ENCODE results near the gene SAMM50. TPM values are rescaled to one million over a fixed set of nuclear protein-coding genes. Genes with fewer than 3 reads are reported as not detected.
"Not testable (repeated sequence)": the region's sequence is repeated elsewhere in the genome, so short reads cannot be mapped to it uniquely, and the experiment has no call there.

SAMM50 gene
- total and polyA plus RNA-seq, 9 donors = 34.9 to 57.0 (median 46.4) TPM

DNA sequence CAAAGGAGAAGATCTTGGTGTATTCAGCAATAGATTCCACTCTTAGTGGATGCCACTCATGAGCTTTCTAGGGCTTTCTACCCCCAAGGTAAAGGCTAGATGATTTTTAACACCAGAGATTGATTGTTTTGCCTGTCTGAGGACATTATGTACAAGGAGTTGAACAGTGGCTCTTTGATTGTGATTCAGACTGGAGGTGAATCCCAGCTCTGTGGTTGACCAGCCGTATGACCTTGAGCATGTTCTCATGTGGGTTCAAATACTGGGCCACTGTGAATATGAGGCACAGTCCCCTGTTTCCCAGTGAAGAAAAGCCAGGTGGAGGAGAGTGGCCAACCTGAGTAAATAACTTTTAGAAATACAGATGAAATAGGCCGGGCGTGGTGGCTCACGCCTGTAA is 44.9 kb downstream of the SAMM50 start:
- Histone ChIP-seq H3K27ac (ENCODE audit: low read length) (no peak overlapping the region), H3K4me1 (ENCODE audit: control insufficient read depth, insufficient read depth, low read length) (peaks cover 7% of the 10 kb centered on the region), H3K4me3 (ENCODE audit: low read length) (no peak overlapping the region), H3K36me3 (ENCODE audit: control insufficient read depth, insufficient read depth, low read length) (peaks cover 33% of the 10 kb centered on the region), H3K9me3 (replicated peaks; ENCODE audit: control insufficient read depth, low read depth, low read length) (no peaks in the 10 kb centered on the region), H3K27me3 (ENCODE audit: control insufficient read depth, insufficient read depth, low read length) (no peaks in the 10 kb centered on the region)
- no peak for DNase-seq
- WGBS (ENCODE audit: insufficient coverage) = 85% methylated on average over 1 of the region's 4 CpGs

DNA sequence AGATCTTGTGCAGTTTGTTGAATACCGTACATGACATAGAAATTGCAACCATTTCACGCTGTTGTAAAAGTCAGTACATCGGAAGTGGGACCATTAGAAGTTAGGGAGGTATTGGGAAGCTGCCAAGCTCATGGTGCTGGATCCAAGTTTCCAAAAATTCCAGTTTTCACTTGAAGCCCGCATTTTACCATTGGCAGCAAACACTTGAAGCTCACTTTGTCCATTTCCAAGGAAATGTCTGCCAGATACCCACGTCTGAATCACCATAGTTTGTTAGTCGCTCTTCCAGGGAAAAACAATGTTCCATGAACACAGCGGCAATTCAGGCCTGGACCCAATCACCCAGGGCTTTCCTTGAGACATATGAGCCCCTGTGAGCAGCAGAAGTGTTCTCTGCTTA is 46.3 kb downstream of the SAMM50 start:
- Histone ChIP-seq H3K4me1 (ENCODE audit: control insufficient read depth, insufficient read depth, low read length) (peaks cover 7% of the 10 kb centered on the region), H3K27ac (ENCODE audit: low read length) (no peak overlapping the region), H3K4me3 (ENCODE audit: low read length) (no peak overlapping the region), H3K36me3 (ENCODE audit: control insufficient read depth, insufficient read depth, low read length) (peaks cover 27% of the 10 kb centered on the region), H3K27me3 (ENCODE audit: control insufficient read depth, insufficient read depth, low read length) (no peaks in the 10 kb centered on the region), H3K9me3 (replicated peaks; ENCODE audit: control insufficient read depth, low read depth, low read length) (peaks cover 2% of the 10 kb centered on the region)
- 55% methylated on average over 7 of the region's 7 CpGs for WGBS (ENCODE audit: insufficient coverage)
- peak; percentile 65 for DNase-seq

- Histone ChIP-seq H3K4me3 (ENCODE audit: low read length) (no peak overlapping the region), H3K4me1 (ENCODE audit: control insufficient read depth, insufficient read depth, low read length) (peaks cover 7% of the 10 kb centered on the region), H3K9me3 (replicated peaks; ENCODE audit: control insufficient read depth, low read depth, low read length) (peaks cover 2% of the 10 kb centered on the region), H3K27me3 (ENCODE audit: control insufficient read depth, insufficient read depth, low read length) (no peaks in the 10 kb centered on the region), H3K36me3 (ENCODE audit: control insufficient read depth, insufficient read depth, low read length) (peaks cover 19% of the 10 kb centered on the region), H3K27ac (ENCODE audit: low read length) (no peak overlapping the region)
- 77% methylated on average over 6 of the region's 11 CpGs for WGBS (ENCODE audit: insufficient coverage)
- no peak for DNase-seq
Measured at GRCh38 chr22:44002324-44002723, 47.1 kb downstream of the SAMM50 start.

GRCh38 chr22:44002997-44003396 is 47.8 kb downstream of the SAMM50 start:
- Histone ChIP-seq H3K4me3 (ENCODE audit: low read length) (no peak overlapping the region), H3K27ac (ENCODE audit: low read length) (no peak overlapping the region), H3K9me3 (replicated peaks; ENCODE audit: control insufficient read depth, low read depth, low read length) (peaks cover 2% of the 10 kb centered on the region), H3K27me3 (ENCODE audit: control insufficient read depth, insufficient read depth, low read length) (no peaks in the 10 kb centered on the region), H3K4me1 (ENCODE audit: control insufficient read depth, insufficient read depth, low read length) (peaks cover 7% of the 10 kb centered on the region), H3K36me3 (ENCODE audit: control insufficient read depth, insufficient read depth, low read length) (peaks cover 17% of the 10 kb centered on the region)
- DNase-seq = no peak
- WGBS (ENCODE audit: insufficient coverage) = no CpG with 5 or more reads among the region's 8 CpGs

DNA sequence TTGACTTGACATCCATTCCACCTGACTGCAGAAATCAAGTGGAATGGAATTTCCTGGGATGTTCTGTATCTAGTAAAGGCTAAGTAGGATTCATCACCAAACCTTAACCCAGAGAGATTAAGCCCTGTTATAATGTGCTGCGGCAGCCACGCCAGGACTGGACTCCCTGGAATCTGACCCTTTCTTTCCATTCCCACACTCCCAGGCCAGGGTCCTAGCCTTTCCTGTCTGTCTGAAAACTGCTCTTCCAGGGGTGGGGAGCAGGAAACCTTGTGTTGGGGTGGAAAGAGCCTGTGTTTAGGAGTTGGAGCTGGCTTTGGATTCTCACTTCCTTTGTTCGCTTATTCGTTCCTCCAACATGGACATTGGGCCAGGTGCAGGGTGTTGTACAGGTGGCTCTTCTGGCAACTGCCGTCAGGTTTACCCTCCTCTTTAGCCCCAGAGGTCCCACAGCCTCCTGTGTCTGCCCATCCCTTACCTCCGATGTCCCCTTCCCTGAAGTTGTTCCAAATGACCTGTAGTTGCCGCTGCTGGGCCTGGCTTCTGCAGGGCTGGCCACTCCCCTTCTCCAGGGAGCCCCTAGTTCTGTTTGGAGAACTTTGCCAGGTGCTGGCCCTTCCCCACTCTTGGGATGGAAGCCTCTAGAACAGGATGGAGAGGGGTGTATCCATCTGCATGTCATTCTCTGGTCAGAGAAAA is 48.3 kb downstream of the SAMM50 start:
- peak; percentile 53 for DNase-seq
- H3K27ac ChIP-seq (ENCODE audit: low read length) = no peak overlapping the region
- H3K4me1 ChIP-seq (ENCODE audit: control insufficient read depth, insufficient read depth, low read length) = peaks cover 7% of the 10 kb centered on the region
- no peak overlapping the region for H3K4me3 ChIP-seq (ENCODE audit: low read length)
- H3K27me3 ChIP-seq (ENCODE audit: control insufficient read depth, insufficient read depth, low read length) = no peaks in the 10 kb centered on the region
- H3K9me3 ChIP-seq (replicated peaks; ENCODE audit: control insufficient read depth, low read depth, low read length) = peaks cover 2% of the 10 kb centered on the region
- H3K36me3 ChIP-seq (ENCODE audit: control insufficient read depth, insufficient read depth, low read length) = peaks cover 13% of the 10 kb centered on the region
- no CpG with 5 or more reads among the region's 7 CpGs for WGBS (ENCODE audit: insufficient coverage)

DNA sequence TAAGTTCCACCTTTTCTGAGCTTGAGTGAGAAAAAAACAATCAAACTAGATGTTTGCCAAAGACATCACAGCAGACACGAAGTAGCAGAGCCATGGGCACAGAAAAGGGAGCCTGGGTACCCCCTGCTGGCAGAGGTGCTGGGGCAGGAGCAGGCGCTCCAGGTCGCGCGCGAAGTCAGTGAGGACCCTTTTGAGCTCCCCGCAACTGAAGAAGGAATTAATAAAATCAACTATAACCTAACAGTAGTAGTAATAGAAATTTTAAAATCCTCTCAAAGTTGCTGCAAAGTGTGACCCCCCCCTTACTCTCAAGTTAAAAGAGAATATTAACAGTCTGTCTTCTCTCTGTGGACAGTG is 48.8 kb downstream of the SAMM50 start:
- H3K4me3 ChIP-seq (ENCODE audit: low read length) = no peak overlapping the region
- WGBS (ENCODE audit: insufficient coverage) = 38% methylated on average over 1 of the region's 7 CpGs
- no peak overlapping the region for H3K27ac ChIP-seq (ENCODE audit: low read length)
- H3K36me3 ChIP-seq (ENCODE audit: control insufficient read depth, insufficient read depth, low read length) = peaks cover 11% of the 10 kb centered on the region
- peaks cover 2% of the 10 kb centered on the region for H3K9me3 ChIP-seq (replicated peaks; ENCODE audit: control insufficient read depth, low read depth, low read length)
- H3K4me1 ChIP-seq (ENCODE audit: control insufficient read depth, insufficient read depth, low read length) = peaks cover 7% of the 10 kb centered on the region
- no peaks in the 10 kb centered on the region for H3K27me3 ChIP-seq (ENCODE audit: control insufficient read depth, insufficient read depth, low read length)
- DNase-seq = no peak

DNA sequence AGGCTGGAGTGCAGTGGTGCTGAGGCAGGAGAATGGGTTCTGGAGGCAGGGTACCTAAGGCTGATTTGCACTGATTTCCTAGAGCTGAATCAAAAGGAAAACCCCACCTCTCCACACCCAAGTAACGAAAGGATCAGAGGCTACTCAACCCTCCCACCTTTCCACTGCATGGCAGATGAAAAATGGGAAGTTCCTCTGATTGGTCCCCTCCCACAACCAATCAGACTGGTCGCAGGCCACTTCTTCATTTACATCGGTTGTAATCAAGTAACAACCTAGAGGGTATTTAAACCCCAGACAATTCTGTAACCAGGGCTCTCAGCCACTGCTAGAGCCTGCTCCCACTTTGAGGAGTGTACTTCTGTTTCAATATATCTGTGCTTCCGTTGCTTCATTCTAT is 50.3 kb downstream of the SAMM50 start:
- H3K9me3 ChIP-seq (replicated peaks; ENCODE audit: control insufficient read depth, low read depth, low read length) = peaks cover 2% of the 10 kb centered on the region
- peaks cover 8% of the 10 kb centered on the region for H3K36me3 ChIP-seq (ENCODE audit: control insufficient read depth, insufficient read depth, low read length)
- WGBS (ENCODE audit: insufficient coverage) = 90% methylated on average over 1 of the region's 4 CpGs
- H3K27ac ChIP-seq (ENCODE audit: low read length) = no peak overlapping the region
- peaks cover 7% of the 10 kb centered on the region for H3K4me1 ChIP-seq (ENCODE audit: control insufficient read depth, insufficient read depth, low read length)
- DNase-seq = no peak
- no peak overlapping the region for H3K4me3 ChIP-seq (ENCODE audit: low read length)
- H3K27me3 ChIP-seq (ENCODE audit: control insufficient read depth, insufficient read depth, low read length) = no peaks in the 10 kb centered on the region

DNA sequence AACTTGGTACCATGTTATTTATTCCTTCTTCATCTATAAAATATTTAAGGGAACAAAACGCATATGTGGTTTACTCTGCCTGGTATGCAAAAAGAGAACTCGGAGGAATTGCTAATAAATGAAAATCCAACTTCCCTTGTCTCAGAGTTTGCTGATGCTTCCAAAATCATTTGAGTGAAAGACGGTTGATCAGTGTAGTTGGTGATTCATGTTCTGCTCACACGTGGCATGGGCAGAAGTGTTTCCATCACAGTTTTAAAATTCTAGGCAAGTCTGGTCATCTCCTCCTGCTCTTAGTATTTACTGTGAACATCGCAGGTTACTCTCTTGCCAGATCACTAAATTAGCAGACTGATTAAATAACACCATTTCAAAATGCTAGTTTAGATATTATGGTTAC is 56.9 kb downstream of the SAMM50 start:
- no peaks in the 10 kb centered on the region for H3K9me3 ChIP-seq (replicated peaks; ENCODE audit: control insufficient read depth, low read depth, low read length)
- H3K27ac ChIP-seq (ENCODE audit: low read length) = no peak overlapping the region
- H3K4me3 ChIP-seq (ENCODE audit: low read length) = no peak overlapping the region
- 60% methylated on average over 1 of the region's 5 CpGs for WGBS (ENCODE audit: insufficient coverage)
- no peaks in the 10 kb centered on the region for H3K36me3 ChIP-seq (ENCODE audit: control insufficient read depth, insufficient read depth, low read length)
- peak; percentile 60 for DNase-seq
- H3K27me3 ChIP-seq (ENCODE audit: control insufficient read depth, insufficient read depth, low read length) = no peaks in the 10 kb centered on the region
- H3K4me1 ChIP-seq (ENCODE audit: control insufficient read depth, insufficient read depth, low read length) = no peaks in the 10 kb centered on the region

DNA sequence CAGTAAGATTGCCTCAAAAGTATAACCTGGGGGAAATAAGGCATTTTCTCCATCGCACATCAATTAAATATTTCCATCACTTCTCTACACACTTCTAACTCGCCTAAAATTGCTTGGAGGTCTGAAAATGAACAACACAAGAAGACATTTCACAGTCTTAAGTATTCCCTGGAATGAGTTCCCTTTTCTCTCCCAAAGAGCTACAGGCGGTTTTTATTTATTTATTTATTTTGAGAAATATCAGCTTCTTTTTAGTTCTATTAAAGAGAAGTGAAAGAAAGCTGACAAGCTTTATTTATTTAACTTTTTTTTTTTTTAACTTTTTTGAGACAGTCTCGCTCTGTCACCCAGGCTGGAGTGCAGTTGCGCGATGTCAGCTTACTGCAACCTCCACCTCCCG is 57.3 kb downstream of the SAMM50 start:
- Histone ChIP-seq H3K36me3 (ENCODE audit: control insufficient read depth, insufficient read depth, low read length) (no peaks in the 10 kb centered on the region), H3K27me3 (ENCODE audit: control insufficient read depth, insufficient read depth, low read length) (no peaks in the 10 kb centered on the region), H3K4me3 (ENCODE audit: low read length) (no peak overlapping the region), H3K4me1 (ENCODE audit: control insufficient read depth, insufficient read depth, low read length) (no peaks in the 10 kb centered on the region), H3K27ac (ENCODE audit: low read length) (no peak overlapping the region), H3K9me3 (replicated peaks; ENCODE audit: control insufficient read depth, low read depth, low read length) (no peaks in the 10 kb centered on the region)
- 97% methylated on average over 6 of the region's 7 CpGs for WGBS (ENCODE audit: insufficient coverage)
- DNase-seq = no peak

DNA sequence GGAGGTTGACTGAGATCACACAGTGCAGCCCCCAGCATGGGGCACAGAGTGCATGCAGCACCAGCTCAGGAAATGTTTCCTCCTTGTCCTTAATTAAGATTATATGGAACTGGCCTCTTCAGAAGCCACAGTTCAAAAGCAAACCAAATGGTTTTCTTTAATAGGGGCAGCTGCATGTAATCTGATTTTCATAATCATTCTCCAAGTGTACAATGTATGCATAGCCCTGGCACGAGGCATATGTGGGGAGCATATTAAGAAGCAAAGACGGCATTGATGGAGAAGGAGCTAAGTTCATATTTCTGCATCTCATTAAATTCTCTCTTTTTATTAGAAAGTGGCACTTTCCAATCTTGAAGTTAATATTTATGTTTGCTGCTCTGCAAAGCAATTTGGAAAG is 59.0 kb downstream of the SAMM50 start:
- Histone ChIP-seq H3K4me1 (ENCODE audit: control insufficient read depth, insufficient read depth, low read length) (no peaks in the 10 kb centered on the region), H3K9me3 (replicated peaks; ENCODE audit: control insufficient read depth, low read depth, low read length) (no peaks in the 10 kb centered on the region), H3K4me3 (ENCODE audit: low read length) (no peak overlapping the region), H3K27me3 (ENCODE audit: control insufficient read depth, insufficient read depth, low read length) (no peaks in the 10 kb centered on the region), H3K36me3 (ENCODE audit: control insufficient read depth, insufficient read depth, low read length) (no peaks in the 10 kb centered on the region), H3K27ac (ENCODE audit: low read length) (no peak overlapping the region)
- no CpG with 5 or more reads among the region's 2 CpGs for WGBS (ENCODE audit: insufficient coverage)
- DNase-seq = no peak

GRCh38 chr22:44016586-44016985 is 61.3 kb downstream of the SAMM50 start:
- H3K9me3 ChIP-seq (replicated peaks; ENCODE audit: control insufficient read depth, low read depth, low read length); H3K4me1 ChIP-seq (ENCODE audit: control insufficient read depth, insufficient read depth, low read length); H3K36me3 ChIP-seq (ENCODE audit: control insufficient read depth, insufficient read depth, low read length); DNase-seq; H3K27ac ChIP-seq (ENCODE audit: low read length); H3K27me3 ChIP-seq (ENCODE audit: control insufficient read depth, insufficient read depth, low read length); H3K4me3 ChIP-seq (ENCODE audit: low read length): not testable (repeated sequence)
- no CpG with 5 or more reads among the region's 3 CpGs for WGBS (ENCODE audit: insufficient coverage)

Data from muscle of leg (tissue), 11 donors.